Stimulated activated CD4-positive, alpha-beta T cell treated with anti-CD3 and anti-CD28 coated beads, Interleukin-1b, Interleukin-23, amount 100 ng/mL, for 48 hours (primary cell): ENCODE results near the gene NUMA1.
A peak's percentile ranks its signal among the peaks of the same experiment; 100 is the strongest.

Experiments
- DNase-seq: peaks from one replicate; pipeline ENCODE4 v3.0.0-alpha.2; 2020

NUMA1 gene

GRCh38 chr11:72080326-72081183 lies at the start of gene NUMA1, which contains the start of gene LRRC51:
TSS of gene NUMA1 (minus strand) at chr11:72080542. CDS start at chr11:72035943, 44,599 bp downstream.
TSS of gene LRRC51 (plus strand) at chr11:72080850. CDS start at chr11:72089084, 8,234 bp downstream.
- DNase-seq = peak; percentile 100

GRCh38 chr11:72129381-72129780 lies 49.0 kb upstream of the NUMA1 start:
- no peak for DNase-seq

GRCh38 chr11:72127923-72128322 lies 47.6 kb upstream of the NUMA1 start:
- DNase-seq = no peak

- DNase-seq = no peak
Measured at GRCh38 chr11:72125956-72126355, 45.6 kb upstream of the NUMA1 start.

- no peak for DNase-seq
Measured at GRCh38 chr11:72124046-72124445, 43.7 kb upstream of the NUMA1 start.

GRCh38 chr11:72123117-72123653 lies 42.8 kb upstream of the NUMA1 start:
- DNase-seq = no peak

- DNase-seq = no peak
Measured at GRCh38 chr11:72122607-72123006, 42.3 kb upstream of the NUMA1 start.

- DNase-seq = no peak
Measured at GRCh38 chr11:72120930-72121329, 40.6 kb upstream of the NUMA1 start.

- DNase-seq = no peak
Measured at GRCh38 chr11:72119198-72119597, 38.9 kb upstream of the NUMA1 start.

GRCh38 chr11:72116019-72116755 lies 35.8 kb upstream of the NUMA1 start:
- DNase-seq = no peak

GRCh38 chr11:72114570-72114969 lies 34.2 kb upstream of the NUMA1 start:
- no peak for DNase-seq

GRCh38 chr11:72112978-72113808 lies 32.9 kb upstream of the NUMA1 start:
- no peak for DNase-seq

GRCh38 chr11:72112143-72112977 lies 32.0 kb upstream of the NUMA1 start, which contains the start of gene ANAPC15:
TSS of gene ANAPC15 (minus strand) at chr11:72112695. CDS start at chr11:72111276, 1,419 bp downstream.
- DNase-seq = peak; percentile 99

- DNase-seq = no peak
Measured at GRCh38 chr11:72111300-72112142, 31.2 kb upstream of the NUMA1 start.

GRCh38 chr11:72105888-72106287 lies 25.5 kb upstream of the NUMA1 start, which contains the start of gene TOMT:
TSS of gene TOMT (plus strand) at chr11:72105924. CDS start at chr11:72105952, 28 bp downstream.
- no peak for DNase-seq

- no peak for DNase-seq
Measured at GRCh38 chr11:72103754-72104167, 23.4 kb upstream of the NUMA1 start.

GRCh38 chr11:72102946-72103753 lies 22.8 kb upstream of the NUMA1 start, which contains the start of gene LAMTOR1:
TSS of gene LAMTOR1 (minus strand) at chr11:72103297. CDS start at chr11:72103224, 73 bp downstream.
- peak; percentile 99 for DNase-seq

- DNase-seq = no peak
Measured at GRCh38 chr11:72102631-72102945, 22.2 kb upstream of the NUMA1 start.

- no peak for DNase-seq
Measured at GRCh38 chr11:72102162-72102561, 21.8 kb upstream of the NUMA1 start.

GRCh38 chr11:72100462-72100861 lies 20.1 kb upstream of the NUMA1 start:
- no peak for DNase-seq
